Mammary epithelial cell (primary cell): ENCODE results near the gene PGBD5.

Source experiments
- CTCF ChIP-seq, 2 donors: IDR thresholded peaks in 1 of 2; conservative IDR thresholded peaks in 1 of 2; 2 replicates each; pipeline ENCODE4 v1.5.1; 2011 to 2012; ENCODE audit warnings: inconsistent platforms in 2 of 2, low read length in 2 of 2, mild to moderate bottlenecking in 2 of 2, control low read depth in 1 of 2, low read depth in 1 of 2; ENCODE audit not compliant: insufficient read depth in 1 of 2; ENCODE audit errors: extremely low read depth in 1 of 2
- EZH2 ChIP-seq: IDR thresholded peaks from 2 replicates; pipeline ENCODE4 v1.6.1; 2012; ENCODE audit warnings: low read length, inconsistent platforms, borderline replicate concordance

- TF ChIP-seq CTCF (conservative IDR thresholded peaks at IDR 0.05 in 1 of 2, IDR thresholded peaks at IDR 0.05 in 1 of 2; ENCODE audit: extremely low read depth in 1 of 2, insufficient read depth in 1 of 2, low read depth in 1 of 2, low read length in 2 of 2) (no peak), EZH2 (no peak)
Measured at GRCh38 chr1:230427981-230428380, 1.8 kb upstream of the PGBD5 start.
